Keratinocyte (primary cell): ENCODE measurements around the gene DRGX. TPM values are rescaled to one million over a fixed set of nuclear protein-coding genes. Genes with fewer than 3 reads are reported as not detected.
A peak's percentile ranks its signal among the peaks of the same experiment; 100 is the strongest.

Source experiments
- DNase-seq: peaks from one replicate; pipeline ENCODE4 v3.0.0-alpha.2; 2011; ENCODE audit warnings: low read depth, missing footprints, low spot score
- FAIRE-seq: peaks from 2 replicates; lab custom pipeline; 2011; peaks lifted over from hg19 to GRCh38; lab: Jason Lieb, UNC
- H2AFZ ChIP-seq: 2 replicates; pipeline ENCODE4 v1.6.0; 2012; ENCODE audit warnings: low read length, control low read depth, inconsistent platforms; ENCODE audit not compliant: control insufficient read depth
- H3K27ac ChIP-seq: 2 replicates; pipeline ENCODE4 v1.5.1; 2011; ENCODE audit warnings: low read length; ENCODE audit not compliant: control insufficient read depth, insufficient read depth
- H3K27me3 ChIP-seq: 3 replicates; pipeline ENCODE4 v1.6.0; 2011; ENCODE audit warnings: low read length; ENCODE audit not compliant: control insufficient read depth, insufficient read depth; ENCODE audit errors: extremely low read depth
- H3K36me3 ChIP-seq, 2 experiments: 2 replicates in 1 of 2; 3 replicates in 1 of 2; pipeline ENCODE4 v1.5.1; 2011; ENCODE audit warnings: low read length in 2 of 2, mild to moderate bottlenecking in 1 of 2; ENCODE audit not compliant: control insufficient read depth in 2 of 2, insufficient read depth in 2 of 2; ENCODE audit errors: extremely low read depth in 1 of 2
- H3K4me1 ChIP-seq: 3 replicates; pipeline ENCODE4 v1.5.1; 2011; ENCODE audit warnings: low read length; ENCODE audit not compliant: control insufficient read depth, insufficient read depth; ENCODE audit errors: extremely low read depth
- H3K4me2 ChIP-seq: 3 replicates; pipeline ENCODE4 v1.6.0; 2011; ENCODE audit warnings: low read depth, low read length; ENCODE audit not compliant: control insufficient read depth, insufficient read depth; ENCODE audit errors: extremely low read depth
- H3K4me3 ChIP-seq, 3 experiments: fragments of 200-600 bp in 1 of 3; sonication (generic) in 1 of 3; 2 replicates in 2 of 3; 3 replicates in 1 of 3; pipeline ENCODE4 v1.5.1; 2011 to 2016; ENCODE audit warnings: low read length in 3 of 3, mild to moderate bottlenecking in 3 of 3, control low read depth in 2 of 3, inconsistent platforms in 1 of 3, low read depth in 1 of 3, mixed read lengths in 1 of 3, mixed run types in 1 of 3, moderate library complexity in 1 of 3; ENCODE audit not compliant: control insufficient read depth in 2 of 3, insufficient read depth in 2 of 3; ENCODE audit errors: extremely low read depth in 1 of 3
- H3K79me2 ChIP-seq: 2 replicates; pipeline ENCODE4 v1.6.0; 2012; ENCODE audit warnings: low read length; ENCODE audit not compliant: control insufficient read depth, insufficient read depth
- H3K9ac ChIP-seq: 3 replicates; pipeline ENCODE4 v1.6.0; 2011; ENCODE audit warnings: low read length; ENCODE audit not compliant: control insufficient read depth, insufficient read depth; ENCODE audit errors: extremely low read depth
- H3K9me1 ChIP-seq: 3 replicates; pipeline ENCODE4 v1.6.0; 2011; ENCODE audit warnings: low read length; ENCODE audit not compliant: control insufficient read depth, insufficient read depth; ENCODE audit errors: extremely low read depth
- H3K9me3 ChIP-seq: 2 replicates; pipeline ENCODE4 v1.5.1; 2012; ENCODE audit warnings: low read depth, low read length; ENCODE audit not compliant: control insufficient read depth
- H4K20me1 ChIP-seq: 3 replicates; pipeline ENCODE4 v1.6.0; 2011; ENCODE audit warnings: low read length; ENCODE audit not compliant: control insufficient read depth, insufficient read depth; ENCODE audit errors: extremely low read depth
- CTCF ChIP-seq, 3 experiments: IDR thresholded peaks in 1 of 3; conservative IDR thresholded peaks in 1 of 3; optimal IDR thresholded peaks in 1 of 3; 2 replicates in 2 of 3; 3 replicates in 1 of 3; pipeline versions ENCODE3 to v1.5.1; 2011; ENCODE audit warnings: low read length in 3 of 3, mild to moderate bottlenecking in 3 of 3, moderate library complexity in 2 of 3, control low read depth in 1 of 3, inconsistent platforms in 1 of 3; ENCODE audit not compliant: insufficient read depth in 2 of 3; ENCODE audit errors: extremely low read depth in 1 of 3
- EZH2 ChIP-seq: IDR thresholded peaks from one replicate; pipeline ENCODE4 v1.6.1; 2012; ENCODE audit warnings: inconsistent platforms, mild to moderate bottlenecking, low read length, moderate library complexity
- dilution Hi-C: fragments of 300-500 bp; cut with MboI; formaldehyde crosslinking; loops from one replicate; pipeline ENCODE4 v1.7.0; 2020; ENCODE audit warnings: low sequenced_read_pairs; ENCODE audit not compliant: extremely low pct_ligation_motif_present
- polyA plus RNA-seq, 5 experiments: library from polyadenylated mRNA; depleted of rRNA in 3 of 5; stranded (reverse) in 3 of 5; stranded (forward) in 1 of 5; unstranded in 1 of 5; fragments of >200 nt; gene quantifications; 1 replicate in 1 of 5; 2 replicates in 3 of 5; 3 replicates in 1 of 5; pipeline versions ENCODE4 v1.2.1 to v1.2.3, GENCODE V29; 2011 to 2012; ENCODE audit warnings: missing spikeins in 2 of 5, low read depth in 1 of 5, low replicate concordance in 1 of 5

The DRGX gene
- polyA plus RNA-seq, 1 donor (not counting 4 experiments of a cell fraction or from before 2014, with no cell fraction given), result not detected

DNA sequence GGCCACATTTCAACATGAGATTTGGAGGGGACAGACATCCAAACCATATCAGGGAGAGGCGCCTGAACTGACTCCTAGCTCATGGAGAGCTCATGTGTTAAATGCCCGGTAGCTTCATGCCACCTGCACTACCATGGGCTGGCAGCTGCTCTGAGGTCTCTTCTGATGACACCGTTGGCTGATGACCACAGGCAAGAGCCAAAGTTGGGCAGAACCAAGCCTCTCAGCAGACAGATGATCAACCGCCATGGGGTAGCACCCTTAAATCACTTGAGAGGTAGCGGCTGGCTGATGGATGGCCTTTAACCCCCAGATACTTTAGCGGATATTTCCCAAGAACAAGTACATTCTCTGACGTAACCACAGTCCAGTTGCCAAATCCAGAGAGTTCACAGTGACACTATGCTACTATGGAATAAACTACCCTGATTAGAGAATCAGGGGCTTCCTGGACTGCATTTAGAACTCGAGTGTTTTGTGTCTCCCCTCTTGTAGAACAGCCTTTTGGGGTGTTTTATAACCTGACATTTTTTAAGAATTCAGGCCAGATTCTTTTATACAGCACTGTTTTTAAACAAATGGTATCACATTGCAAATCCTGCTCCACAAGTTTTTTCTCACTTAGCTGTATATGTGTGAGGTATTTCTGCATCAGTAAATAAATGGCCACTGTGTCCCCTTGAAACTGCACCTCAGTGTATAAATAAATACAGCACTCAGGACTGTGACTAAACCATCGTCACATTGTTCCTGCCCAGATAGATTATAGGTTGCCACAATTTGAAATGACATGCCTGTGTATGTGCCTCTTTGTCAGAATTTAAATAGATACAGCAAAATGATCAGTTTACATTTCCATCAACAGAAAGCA, 30.8 kb upstream of the DRGX start:
- Histone ChIP-seq H3K36me3 (no peaks in the 10 kb centered on the region), H2AFZ (no peak overlapping the region), H3K79me2 (no peaks in the 10 kb centered on the region), H3K9me3 (no peaks in the 10 kb centered on the region), H3K4me2 (no peak overlapping the region), H3K27ac (no peak overlapping the region), H4K20me1 (no peaks in the 10 kb centered on the region), H3K27me3 (no peaks in the 10 kb centered on the region), H3K4me3 (no peak overlapping the region), H3K9ac (no peak overlapping the region), H3K9me1 (no peaks in the 10 kb centered on the region), H3K4me1 (no peaks in the 10 kb centered on the region)
- no peak for TF ChIP-seq EZH2
- no peak for TF ChIP-seq CTCF (optimal IDR thresholded peaks at IDR 0.05 in 1 of 3, IDR thresholded peaks at IDR 0.05 in 1 of 3, conservative IDR thresholded peaks at IDR 0.05 in 1 of 3; ENCODE audit: extremely low read depth in 1 of 3, insufficient read depth in 2 of 3, low read length in 3 of 3)
- dilution Hi-C loops, result no loop called here
- FAIRE-seq (no peak), DNase-seq (no peak)

DNA sequence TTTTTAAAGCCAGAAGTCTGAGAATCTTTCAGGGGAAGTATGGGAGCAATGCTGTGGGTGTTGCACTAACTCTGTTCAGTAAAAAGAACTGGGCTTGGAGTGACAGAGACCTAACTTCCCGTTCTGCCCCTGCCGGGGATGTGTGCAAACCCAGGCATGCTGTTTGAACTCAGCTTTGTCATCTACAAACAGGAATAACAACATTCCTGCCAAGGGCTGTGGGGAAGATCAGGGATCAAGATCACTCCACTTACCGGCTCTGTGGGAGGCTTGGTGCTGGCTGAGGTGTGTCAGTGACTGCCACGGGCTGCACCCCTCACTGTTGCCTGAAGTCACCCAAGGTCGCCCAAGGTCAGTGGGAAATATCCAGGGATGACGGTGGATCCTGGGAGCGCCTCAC, 23.1 kb upstream of the DRGX start:
- Histone ChIP-seq H4K20me1 (no peaks in the 10 kb centered on the region), H2AFZ (peak overlapping the region; percentile 8)
- peak; percentile 41 for DNase-seq

More for the DNA sequence above, 23.1 kb upstream of the DRGX start:
- no peak for TF ChIP-seq EZH2
- TF ChIP-seq CTCF (optimal IDR thresholded peaks at IDR 0.05 in 1 of 3, IDR thresholded peaks at IDR 0.05 in 1 of 3, conservative IDR thresholded peaks at IDR 0.05 in 1 of 3; ENCODE audit: extremely low read depth in 1 of 3, insufficient read depth in 2 of 3, low read length in 3 of 3), result peak in 1 of 3 experiments; percentile 15
- Histone ChIP-seq H3K4me2 (peak overlapping the region; percentile 77), H3K4me1 (peaks cover 16% of the 10 kb centered on the region), H3K9me3 (no peaks in the 10 kb centered on the region), H3K9ac (peak overlapping the region; percentile 3), H3K4me3 (peak overlapping the region in 2 of 3 experiments; percentile 6 to 26), H3K36me3 (no peaks in the 10 kb centered on the region), H3K9me1 (no peaks in the 10 kb centered on the region), H3K27me3 (no peaks in the 10 kb centered on the region), H3K27ac (peak overlapping the region; percentile 32), H3K79me2 (no peaks in the 10 kb centered on the region)
- FAIRE-seq, result peak; percentile 98
- dilution Hi-C loops, result no loop called here
